Measurements from ENCODE around the gene DNAJC18. TPM values are rescaled to one million over a fixed set of nuclear protein-coding genes. Genes with fewer than 3 reads are reported as not detected.

DNAJC18 gene
- total and polyA plus RNA-seq, 2 of the 8 experiments (the other 6 are each of a cell fraction or from before 2014, with no cell fraction given), result 7.8 to 29.2 TPM

GRCh38 chr5:139382807-139383206 lies 56.5 kb downstream of the DNAJC18 start (continued):
- TF ChIP-seq KDM5A (IDR thresholded peaks at IDR 0.05; ENCODE audit: low read length) (no peak), TAF7 (optimal IDR thresholded peaks at IDR 0.05; ENCODE audit: borderline replicate concordance, low read depth, low read length) (no peak), CHD1 (IDR thresholded peaks at IDR 0.05; ENCODE audit: low read depth, low read length) (no peak)
